OCI-LY7 (cell line): ENCODE results near the gene LPCAT1.

Experiments
- CTCF ChIP-seq: fragments of 200-600 bp; sonication (generic); conservative IDR thresholded peaks from 2 replicates; pipeline ENCODE4 v1.5.1; 2014; ENCODE audit warnings: mild to moderate bottlenecking, antibody characterized with exemption, low read length, moderate library complexity, mixed read lengths
- EZH2phosphoT487 ChIP-seq: fragments of 200-600 bp; sonication (generic); IDR thresholded peaks from 2 replicates; pipeline ENCODE4 v1.6.1; 2018; ENCODE audit warnings: low read depth, borderline replicate concordance, mild to moderate bottlenecking, mixed run types, antibody characterized with exemption, low read length, moderate library complexity, mixed read lengths

GRCh38 chr5:1524799-1525623, 1.3 kb upstream of the LPCAT1 start:
- TF ChIP-seq CTCF (no peak), EZH2phosphoT487 (no peak)
